Stimulated activated CD8-positive, alpha-beta memory T cell treated with anti-CD3 and anti-CD28 coated beads, Interleukin-12 subunit alpha, Interleukin-12 subunit beta, amount 100 ng/mL, for 1 hour (primary cell): ENCODE data around the gene CDC42BPB.
"Not testable (repeated sequence)": the region's sequence is repeated elsewhere in the genome, so short reads cannot be mapped to it uniquely, and the experiment has no call there.

Experiments used
- DNase-seq: peaks from one replicate; pipeline ENCODE4 v3.0.0-alpha.2; 2020; ENCODE audit warnings: low read depth

The CDC42BPB gene

GRCh38 chr14:102928412-102929240 lies 128.7 kb downstream of the CDC42BPB start:
- peak; percentile 70 for DNase-seq

- DNase-seq = no peak
These were observed 129.4 kb downstream of the CDC42BPB start for GRCh38 chr14:102927878-102928411.

GRCh38 chr14:102927346-102927877 lies 129.9 kb downstream of the CDC42BPB start:
- no peak for DNase-seq

GRCh38 chr14:102926840-102927239 lies 130.5 kb downstream of the CDC42BPB start:
- DNase-seq = not testable (repeated sequence)

GRCh38 chr14:102926104-102926503 lies 131.2 kb downstream of the CDC42BPB start:
- no peak for DNase-seq

GRCh38 chr14:102925646-102926045 lies 131.7 kb downstream of the CDC42BPB start:
- no peak for DNase-seq

- DNase-seq = no peak
These were observed 132.4 kb downstream of the CDC42BPB start for GRCh38 chr14:102924632-102925588.

GRCh38 chr14:102923925-102924486 lies 133.3 kb downstream of the CDC42BPB start:
- no peak for DNase-seq

- DNase-seq = no peak
These were observed 134.0 kb downstream of the CDC42BPB start for GRCh38 chr14:102923201-102923924.

- no peak for DNase-seq
These were observed 134.7 kb downstream of the CDC42BPB start, which contains the start of gene AMN for GRCh38 chr14:102922490-102923200. TSS of gene AMN (plus strand) at chr14:102922663. CDS start at chr14:102922689, 26 bp downstream.

GRCh38 chr14:102920998-102921304 lies 136.4 kb downstream of the CDC42BPB start:
- no peak for DNase-seq

GRCh38 chr14:102920273-102920997 lies 136.9 kb downstream of the CDC42BPB start:
- no peak for DNase-seq

- no peak for DNase-seq
These were observed 138.9 kb downstream of the CDC42BPB start for GRCh38 chr14:102918438-102918837.

- peak; percentile 36 for DNase-seq
These were observed 139.7 kb downstream of the CDC42BPB start for GRCh38 chr14:102917469-102918211.

GRCh38 chr14:102917056-102917385 lies 140.3 kb downstream of the CDC42BPB start:
- DNase-seq = no peak

GRCh38 chr14:102916347-102917055 lies 140.8 kb downstream of the CDC42BPB start:
- no peak for DNase-seq

GRCh38 chr14:102915292-102916110 lies 141.8 kb downstream of the CDC42BPB start:
- DNase-seq = no peak
